K562 (cell line): ENCODE results near the gene PACC1. TPM values are rescaled to one million over a fixed set of nuclear protein-coding genes. Genes with fewer than 3 reads are reported as not detected.

Experiments used
- EGR1 ChIP-seq: fragments of 450-650 bp; conservative IDR thresholded peaks from 2 replicates; pipeline ENCODE4 v1.6.1; 2017; ENCODE audit warnings: mild to moderate bottlenecking
- EWSR1 ChIP-seq: fragments of 450-650 bp; IDR thresholded peaks from 2 replicates; pipeline ENCODE4 v1.6.1; 2018; ENCODE audit warnings: borderline replicate concordance, mild to moderate bottlenecking, low read depth, moderate library complexity; ENCODE audit not compliant: partially characterized antibody
- MTA1 ChIP-seq: fragments of 450-650 bp; IDR thresholded peaks from 2 replicates; pipeline ENCODE4 v1.6.1; 2017; ENCODE audit warnings: borderline replicate concordance
- MYBL2 ChIP-seq, 2 experiments: fragments of 450-650 bp in 1 of 2; sonication (generic) in 1 of 2; formaldehyde crosslinking in 1 of 2; IDR thresholded peaks; 2 replicates each; pipeline versions ENCODE4 v1.6.1 to v1.8.1; 2017 to 2022; ENCODE audit warnings: borderline replicate concordance in 1 of 2, inconsistent platforms in 1 of 2, low read depth in 1 of 2, mild to moderate bottlenecking in 1 of 2, missing genetic modification reagents in 1 of 2, moderate library complexity in 1 of 2
- NFIC ChIP-seq: fragments of 450-650 bp; IDR thresholded peaks from 2 replicates; pipeline ENCODE4 v1.6.1; 2017; ENCODE audit warnings: mild to moderate bottlenecking, inconsistent platforms
- PTBP1 ChIP-seq: fragments of 200-400 bp; formaldehyde crosslinking; IDR thresholded peaks from 2 replicates; pipeline ENCODE4 v1.6.1; 2017; ENCODE audit warnings: low read depth, low read length
- RFX1 ChIP-seq: fragments of 450-650 bp; IDR thresholded peaks from 2 replicates; pipeline ENCODE4 v1.6.1; 2016; ENCODE audit warnings: mild to moderate bottlenecking, moderate library complexity
- SMARCB1 ChIP-seq: IDR thresholded peaks from 2 replicates; pipeline ENCODE4 v1.6.1; 2011; ENCODE audit warnings: improper control_type of control experiment, low read depth; ENCODE audit not compliant: insufficient read length
- ZNF384 ChIP-seq: IDR thresholded peaks from 2 replicates; pipeline ENCODE4 v1.6.1; 2012; ENCODE audit warnings: low read depth, low read length, improper control_type of control experiment
- ZNF589 ChIP-seq: fragments of 200-800 bp; sonication (Bioruptor generic); IDR thresholded peaks from 2 replicates; pipeline ENCODE4 v1.6.1; 2016; ENCODE audit warnings: low read depth, missing genetic modification characterization, missing compliant biosample characterization
- ZNF780A ChIP-seq: fragments of 250-450 bp; sonication (Bioruptor Pico); IDR thresholded peaks from 2 replicates; pipeline ENCODE4 v1.5.0; 2021; ENCODE audit warnings: mild to moderate bottlenecking
- polyA plus RNA-seq, 8 experiments: library from polyadenylated mRNA; depleted of rRNA in 4 of 8; stranded (reverse) in 5 of 8; unstranded in 3 of 8; fragments of >200 nt; fragmentation: Nextera tagmentation in 2 of 8; fragmentation: Illumina TruSeq in 1 of 8; extraction: Ambion mirVana in 2 of 8; extraction: Trizol in 1 of 8; gene quantifications; 2 replicates each; pipeline versions ENCODE4 v1.2.1 to v1.2.3, GENCODE V29; 2011 to 2014; ENCODE audit warnings: inconsistent platforms in 1 of 8, missing spikeins in 1 of 8
- total RNA-seq, 7 experiments: library from RNA; depleted of rRNA in 6 of 7; stranded (reverse); fragments of >200 nt in 6 of 7; fragmentation: Illumina TruSeq in 2 of 7; extraction: Trizol in 2 of 7; gene quantifications; 2 replicates each; pipeline versions ENCODE4 v1.2.1 to v1.2.3, GENCODE V29; 2011 to 2021; ENCODE audit warnings: low replicate concordance in 1 of 7
- TF ChIP-seq, protein P1 (sequence below): fragments of 250-450 bp; sonication (Bioruptor Pico); IDR thresholded peaks from 2 replicates; pipeline ENCODE4 v1.4.0; 2020; ENCODE audit warnings: borderline replicate concordance
- TF ChIP-seq, protein P2 (sequence below), 2 experiments: fragments of 450-650 bp; IDR thresholded peaks; 2 replicates each; pipeline ENCODE4 v1.6.1; 2016
- TF ChIP-seq, protein P3 (sequence below): fragments of 250-450 bp; sonication (Bioruptor Pico); IDR thresholded peaks from 2 replicates; pipeline ENCODE4 v1.8.0; 2022; ENCODE audit warnings: moderate library complexity, mild to moderate bottlenecking, inconsistent platforms
- TF ChIP-seq, protein P4 (sequence below), 2 experiments: fragments of 450-650 bp; formaldehyde crosslinking in 1 of 2; IDR thresholded peaks; 2 replicates each; pipeline versions ENCODE4 v1.4.0 to v1.6.1; 2014 to 2020; ENCODE audit warnings: mild to moderate bottlenecking in 2 of 2, borderline replicate concordance in 1 of 2, low read depth in 1 of 2

Gene PACC1
- total and polyA plus RNA-seq, 9 of the 15 experiments (the other 6 are each of a cell fraction or from before 2014, with no cell fraction given) = 7.1 to 19.3 (median 14.9) TPM

DNA sequence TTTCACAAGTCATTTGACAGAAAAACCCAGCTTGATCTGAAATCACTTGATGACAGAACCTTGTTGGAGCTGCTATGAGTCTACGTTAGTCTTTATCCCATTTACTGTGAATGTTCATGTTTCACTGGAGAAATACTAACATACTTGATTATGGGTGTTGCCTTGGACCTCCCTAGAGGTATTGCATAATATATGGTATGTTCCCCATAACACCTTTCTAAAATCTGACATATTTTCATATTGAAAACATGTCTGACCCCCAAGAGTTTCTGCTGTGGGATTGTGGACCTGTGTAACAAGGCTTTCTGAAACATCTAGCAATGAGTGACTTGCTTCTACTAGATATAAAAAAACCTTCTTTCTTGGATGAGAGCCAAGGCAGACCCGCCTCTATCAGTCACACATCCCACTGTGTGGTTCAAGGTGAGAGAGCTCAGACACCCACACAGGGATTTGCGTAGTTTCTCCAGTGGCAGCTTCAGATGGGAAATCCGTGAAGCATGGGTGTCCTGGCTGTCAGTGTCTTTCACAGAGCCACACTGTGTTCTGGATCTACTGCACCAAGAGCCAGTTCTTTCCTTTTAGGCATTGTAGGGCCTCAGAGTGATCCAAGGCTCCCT is 22.6 kb upstream of the PACC1 start (continued):
- TF ChIP-seq PTBP1 (no peak), EWSR1 (no peak), ZNF780A (no peak), MYBL2 (IDR thresholded peaks at IDR 0.05; ENCODE audit: low read depth) (no peak), MYBL2 (CRISPR knock-in tag; IDR thresholded peaks at IDR 0.05; ENCODE audit: borderline replicate concordance) (no peak), SMARCB1 (peak; percentile 38), MTA1 (no peak), ZNF384 (peak; percentile 44; the same call in 1 of the 2 replicates), ZNF589 (CRISPR knock-in tag) (no peak), EGR1 (peak; percentile 69), NFIC (peak; percentile 93), RFX1 (no peak)
- TF ChIP-seq, protein P1, sequence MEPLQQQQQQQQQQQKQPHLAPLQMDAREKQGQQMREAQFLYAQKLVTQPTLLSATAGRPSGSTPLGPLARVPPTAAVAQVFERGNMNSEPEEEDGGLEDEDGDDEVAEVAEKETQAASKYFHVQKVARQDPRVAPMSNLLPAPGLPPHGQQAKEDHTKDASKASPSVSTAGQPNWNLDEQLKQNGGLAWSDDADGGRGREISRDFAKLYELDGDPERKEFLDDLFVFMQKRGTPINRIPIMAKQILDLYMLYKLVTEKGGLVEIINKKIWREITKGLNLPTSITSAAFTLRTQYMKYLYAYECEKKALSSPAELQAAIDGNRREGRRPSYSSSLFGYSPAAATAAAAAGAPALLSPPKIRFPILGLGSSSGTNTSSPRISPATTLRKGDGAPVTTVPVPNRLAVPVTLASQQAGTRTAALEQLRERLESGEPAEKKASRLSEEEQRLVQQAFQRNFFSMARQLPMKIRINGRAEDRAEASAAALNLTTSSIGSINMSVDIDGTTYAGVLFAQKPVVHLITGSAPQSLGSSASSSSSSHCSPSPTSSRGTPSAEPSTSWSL (CRISPR knock-in tag) = no peak
- TF ChIP-seq, protein P2, sequence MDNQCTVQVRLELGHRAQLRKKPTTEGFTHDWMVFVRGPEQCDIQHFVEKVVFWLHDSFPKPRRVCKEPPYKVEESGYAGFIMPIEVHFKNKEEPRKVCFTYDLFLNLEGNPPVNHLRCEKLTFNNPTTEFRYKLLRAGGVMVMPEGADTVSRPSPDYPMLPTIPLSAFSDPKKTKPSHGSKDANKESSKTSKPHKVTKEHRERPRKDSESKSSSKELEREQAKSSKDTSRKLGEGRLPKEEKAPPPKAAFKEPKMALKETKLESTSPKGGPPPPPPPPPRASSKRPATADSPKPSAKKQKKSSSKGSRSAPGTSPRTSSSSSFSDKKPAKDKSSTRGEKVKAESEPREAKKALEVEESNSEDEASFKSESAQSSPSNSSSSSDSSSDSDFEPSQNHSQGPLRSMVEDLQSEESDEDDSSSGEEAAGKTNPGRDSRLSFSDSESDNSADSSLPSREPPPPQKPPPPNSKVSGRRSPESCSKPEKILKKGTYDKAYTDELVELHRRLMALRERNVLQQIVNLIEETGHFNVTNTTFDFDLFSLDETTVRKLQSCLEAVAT (IDR thresholded peaks at IDR 0.05) = no peak
- TF ChIP-seq, protein P3, sequence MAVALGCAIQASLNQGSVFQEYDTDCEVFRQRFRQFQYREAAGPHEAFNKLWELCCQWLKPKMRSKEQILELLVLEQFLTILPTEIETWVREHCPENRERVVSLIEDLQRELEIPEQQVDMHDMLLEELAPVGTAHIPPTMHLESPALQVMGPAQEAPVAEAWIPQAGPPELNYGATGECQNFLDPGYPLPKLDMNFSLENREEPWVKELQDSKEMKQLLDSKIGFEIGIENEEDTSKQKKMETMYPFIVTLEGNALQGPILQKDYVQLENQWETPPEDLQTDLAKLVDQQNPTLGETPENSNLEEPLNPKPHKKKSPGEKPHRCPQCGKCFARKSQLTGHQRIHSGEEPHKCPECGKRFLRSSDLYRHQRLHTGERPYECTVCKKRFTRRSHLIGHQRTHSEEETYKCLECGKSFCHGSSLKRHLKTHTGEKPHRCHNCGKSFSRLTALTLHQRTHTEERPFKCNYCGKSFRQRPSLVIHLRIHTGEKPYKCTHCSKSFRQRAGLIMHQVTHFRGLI (CRISPR knock-in tag) = no peak
- TF ChIP-seq, protein P4, sequence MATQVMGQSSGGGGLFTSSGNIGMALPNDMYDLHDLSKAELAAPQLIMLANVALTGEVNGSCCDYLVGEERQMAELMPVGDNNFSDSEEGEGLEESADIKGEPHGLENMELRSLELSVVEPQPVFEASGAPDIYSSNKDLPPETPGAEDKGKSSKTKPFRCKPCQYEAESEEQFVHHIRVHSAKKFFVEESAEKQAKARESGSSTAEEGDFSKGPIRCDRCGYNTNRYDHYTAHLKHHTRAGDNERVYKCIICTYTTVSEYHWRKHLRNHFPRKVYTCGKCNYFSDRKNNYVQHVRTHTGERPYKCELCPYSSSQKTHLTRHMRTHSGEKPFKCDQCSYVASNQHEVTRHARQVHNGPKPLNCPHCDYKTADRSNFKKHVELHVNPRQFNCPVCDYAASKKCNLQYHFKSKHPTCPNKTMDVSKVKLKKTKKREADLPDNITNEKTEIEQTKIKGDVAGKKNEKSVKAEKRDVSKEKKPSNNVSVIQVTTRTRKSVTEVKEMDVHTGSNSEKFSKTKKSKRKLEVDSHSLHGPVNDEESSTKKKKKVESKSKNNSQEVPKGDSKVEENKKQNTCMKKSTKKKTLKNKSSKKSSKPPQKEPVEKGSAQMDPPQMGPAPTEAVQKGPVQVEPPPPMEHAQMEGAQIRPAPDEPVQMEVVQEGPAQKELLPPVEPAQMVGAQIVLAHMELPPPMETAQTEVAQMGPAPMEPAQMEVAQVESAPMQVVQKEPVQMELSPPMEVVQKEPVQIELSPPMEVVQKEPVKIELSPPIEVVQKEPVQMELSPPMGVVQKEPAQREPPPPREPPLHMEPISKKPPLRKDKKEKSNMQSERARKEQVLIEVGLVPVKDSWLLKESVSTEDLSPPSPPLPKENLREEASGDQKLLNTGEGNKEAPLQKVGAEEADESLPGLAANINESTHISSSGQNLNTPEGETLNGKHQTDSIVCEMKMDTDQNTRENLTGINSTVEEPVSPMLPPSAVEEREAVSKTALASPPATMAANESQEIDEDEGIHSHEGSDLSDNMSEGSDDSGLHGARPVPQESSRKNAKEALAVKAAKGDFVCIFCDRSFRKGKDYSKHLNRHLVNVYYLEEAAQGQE (IDR thresholded peaks at IDR 0.05; ENCODE audit: borderline replicate concordance) = no peak
- TF ChIP-seq, protein P4 (CRISPR knock-in tag; IDR thresholded peaks at IDR 0.05; ENCODE audit: low read depth) = no peak
